Embryonic facial prominence (tissue), 1 donor: ENCODE results near the gene EXOC6B.

ENCODE experiments used
- DNase-seq: peaks from one replicate; pipeline ENCODE4 v3.0.0-alpha.2; 2016; ENCODE audit errors: extremely low spot score

The EXOC6B gene

DNA sequence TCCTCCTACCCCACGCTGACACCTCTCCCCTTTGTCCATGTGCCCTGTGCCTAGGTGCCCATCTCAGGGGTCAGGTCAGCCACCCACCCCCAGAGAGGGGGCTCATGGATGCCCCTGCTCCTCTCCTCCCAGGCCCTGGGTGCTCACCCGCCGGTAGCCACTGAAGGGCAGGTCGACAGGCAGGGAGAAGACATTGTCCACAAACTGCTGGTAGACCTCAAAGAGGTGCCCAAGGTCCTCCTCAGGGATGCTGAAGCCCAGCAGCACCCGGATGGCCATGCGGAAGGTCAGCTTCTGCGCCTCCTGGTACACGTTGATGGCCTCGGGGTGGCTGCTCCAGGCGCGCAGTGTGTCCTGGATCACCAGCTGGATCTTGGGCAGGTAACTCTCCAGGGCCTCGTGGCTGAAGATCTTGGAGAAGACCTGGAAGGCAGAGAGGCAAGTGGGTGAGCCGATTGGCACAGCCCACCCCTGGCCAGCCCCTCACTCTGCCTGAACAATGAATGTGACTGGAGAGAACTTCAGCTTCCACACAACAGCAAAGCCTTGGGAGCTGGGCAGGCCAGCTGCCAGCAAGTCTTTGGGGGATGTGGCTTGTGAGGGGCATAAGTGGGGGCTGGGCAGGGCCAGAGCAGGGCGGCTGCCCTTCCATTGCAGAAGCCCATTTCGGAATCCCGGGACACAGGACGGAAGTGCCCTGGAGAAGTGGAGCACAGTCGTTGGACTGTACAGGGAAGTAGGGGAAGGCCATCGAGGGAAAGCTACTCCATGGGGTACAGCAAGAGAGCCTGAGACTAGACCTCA is 690.6 kb downstream of the EXOC6B start:
- DNase-seq = no peak

DNA sequence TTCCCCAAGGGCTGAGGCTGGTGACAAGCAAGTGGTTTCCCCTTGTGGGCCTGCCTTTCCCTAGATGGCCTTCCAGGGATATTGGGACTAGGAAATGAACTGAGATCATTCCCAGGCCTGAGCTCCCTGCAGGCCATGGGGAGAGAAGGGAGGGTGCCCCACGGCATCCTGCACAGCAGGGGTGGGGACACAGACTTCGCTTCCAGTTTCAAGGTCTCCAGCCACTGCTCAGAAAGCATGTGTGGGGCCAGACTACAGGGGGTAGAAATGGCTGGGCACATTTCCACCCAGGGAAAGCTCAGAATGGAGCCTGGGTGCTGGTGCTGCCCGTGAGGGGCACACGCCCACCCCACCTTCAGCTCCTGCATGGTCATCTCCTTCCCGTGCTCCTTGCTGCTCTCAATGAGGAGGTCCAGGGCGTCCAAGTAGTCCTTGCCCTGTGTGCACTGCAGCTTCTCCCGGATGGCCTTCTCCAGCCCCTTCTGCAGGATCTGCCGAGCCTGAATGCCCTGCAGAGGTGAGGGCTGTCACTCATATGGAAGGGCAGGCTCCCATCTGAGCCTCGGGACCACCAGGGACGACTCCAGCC is 691.3 kb downstream of the EXOC6B start:
- DNase-seq = no peak

DNA sequence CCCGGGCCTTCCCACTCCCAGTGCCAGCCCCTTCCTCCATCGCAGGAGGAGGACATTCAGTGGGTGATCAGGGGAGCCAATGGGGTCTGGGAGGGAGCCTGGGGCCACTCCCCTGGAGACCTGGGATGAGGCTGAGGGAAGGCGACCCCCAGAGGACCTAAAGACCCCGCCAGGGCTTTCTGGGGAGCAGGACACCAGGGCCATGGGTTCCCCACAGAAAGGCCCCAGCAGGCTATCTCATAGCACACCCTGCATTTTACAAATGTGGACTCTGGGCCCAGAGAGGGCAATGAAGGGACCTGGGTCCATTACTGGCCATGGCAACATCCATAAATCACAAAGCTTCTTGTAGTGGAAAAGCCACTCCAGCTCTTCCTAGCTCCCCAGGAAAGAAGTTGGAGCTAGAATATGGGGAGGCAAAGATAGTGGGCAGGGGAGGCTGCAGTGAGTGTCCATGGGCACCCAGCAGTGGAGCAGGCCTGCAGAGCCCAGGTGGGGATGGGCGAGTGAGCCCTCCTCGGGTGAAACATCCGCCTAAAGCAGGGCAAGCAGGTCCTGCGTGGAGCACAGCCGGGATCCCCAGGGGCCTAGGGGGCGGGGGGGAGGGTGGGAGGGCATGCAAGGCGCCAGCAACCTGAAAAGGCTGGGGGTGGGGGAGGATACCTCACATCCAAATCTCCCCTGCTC is 692.0 kb downstream of the EXOC6B start:
- DNase-seq = no peak

DNA sequence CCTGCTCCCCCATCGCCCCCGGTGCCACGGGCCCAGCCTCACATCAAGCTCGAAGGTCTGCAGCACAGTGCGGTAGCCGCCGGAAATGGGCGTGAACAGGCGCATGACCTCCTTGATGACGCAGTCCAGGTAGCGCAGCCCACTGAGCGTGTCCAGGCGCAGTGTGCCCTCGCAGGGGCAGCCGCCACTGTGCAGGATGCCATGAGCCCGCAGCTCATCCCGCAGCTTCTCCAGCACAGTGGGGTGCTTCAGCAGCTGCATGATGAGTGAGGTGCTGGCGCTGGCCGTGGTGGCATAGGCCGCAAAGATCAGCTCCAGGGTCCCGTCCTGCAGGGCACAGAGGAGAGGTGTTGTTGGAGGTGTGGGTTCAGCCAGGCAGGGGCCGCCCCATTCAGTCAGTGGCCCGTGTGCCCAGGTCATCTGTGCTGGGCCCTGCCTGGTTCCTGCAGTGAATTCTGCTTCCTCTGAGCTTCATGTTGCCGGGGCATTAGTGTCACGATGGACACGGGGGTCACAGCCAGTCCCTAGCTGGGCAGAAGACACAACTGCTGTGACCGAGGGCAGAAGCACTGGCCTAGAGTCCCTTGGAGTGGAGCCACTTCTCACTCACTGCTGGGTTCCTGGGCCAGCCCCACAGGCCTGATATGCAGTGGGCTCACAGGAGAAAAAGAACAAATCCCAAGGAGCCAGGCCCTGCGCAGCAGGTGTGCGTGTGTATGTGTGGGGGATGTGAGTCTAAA is 692.7 kb downstream of the EXOC6B start:
- no peak for DNase-seq

DNA sequence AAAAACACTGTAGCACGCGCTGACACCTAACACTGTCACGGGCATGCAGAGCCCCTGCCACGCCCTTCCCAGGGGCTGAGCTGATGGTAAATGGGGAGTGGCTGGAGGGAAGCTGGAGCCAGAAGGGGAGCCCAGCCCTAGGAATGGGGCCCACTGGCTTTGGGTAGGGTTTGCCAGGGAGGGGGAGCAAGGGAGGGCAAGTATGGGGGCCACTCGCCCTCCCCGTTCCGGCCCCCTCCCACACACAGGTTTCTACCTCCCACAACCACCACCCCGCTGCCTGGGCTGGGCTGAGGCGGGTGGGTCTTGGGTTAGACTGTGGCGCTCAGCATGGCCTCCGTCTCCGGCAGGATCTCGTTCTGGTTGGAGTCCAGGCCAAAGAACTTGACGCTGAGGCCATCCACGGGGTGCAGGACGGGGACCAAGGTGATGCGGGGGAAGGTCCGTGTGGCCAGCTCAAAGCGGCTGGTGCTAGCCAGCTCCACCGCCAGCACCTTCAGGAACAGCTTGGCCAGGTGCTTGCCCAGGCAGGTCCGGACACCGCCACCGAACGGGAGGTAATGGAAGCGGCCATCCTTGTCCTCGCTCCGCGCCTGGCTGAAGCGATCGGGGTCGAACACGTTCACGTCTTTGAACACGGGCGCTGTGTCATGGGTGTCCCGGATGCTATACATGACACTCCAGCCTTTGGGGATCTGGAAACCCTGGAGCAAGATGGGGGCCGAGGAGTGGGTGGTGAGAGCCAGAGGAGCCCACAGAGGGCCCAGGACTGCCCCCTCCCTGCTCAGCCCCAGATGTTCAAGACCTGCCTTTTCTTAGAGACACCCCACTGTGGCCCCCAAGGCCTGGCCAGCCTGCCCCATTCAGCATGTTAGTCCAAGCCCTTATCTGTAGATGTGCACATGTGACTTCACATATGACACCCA is 693.7 kb downstream of the EXOC6B start:
- no peak for DNase-seq

DNA sequence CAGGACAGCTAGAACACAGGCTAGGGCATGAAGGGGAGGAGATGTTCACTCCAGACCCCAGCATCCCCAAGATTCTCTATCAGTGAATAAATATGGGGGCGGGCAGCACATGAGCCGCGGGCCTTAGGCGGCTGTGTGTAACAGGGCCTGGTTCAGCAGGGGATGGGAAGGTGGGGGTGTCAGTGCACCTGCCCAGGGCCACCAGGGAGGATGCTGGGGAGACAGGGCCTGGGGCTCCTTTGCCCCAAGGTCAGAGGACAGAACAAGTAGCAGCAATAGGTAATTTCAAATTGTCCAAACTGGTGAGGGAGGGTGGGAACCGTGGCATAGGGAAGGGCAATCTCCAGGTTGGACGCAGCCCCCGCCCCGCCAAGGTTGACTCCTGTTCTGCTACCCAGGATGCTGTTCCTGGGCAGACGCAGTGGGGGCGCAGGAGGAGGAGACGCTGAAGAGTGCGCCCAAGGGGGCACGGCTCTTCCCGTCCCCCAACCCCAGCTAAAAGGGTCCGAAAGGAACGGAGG is 694.4 kb downstream of the EXOC6B start:
- no peak for DNase-seq

DNA sequence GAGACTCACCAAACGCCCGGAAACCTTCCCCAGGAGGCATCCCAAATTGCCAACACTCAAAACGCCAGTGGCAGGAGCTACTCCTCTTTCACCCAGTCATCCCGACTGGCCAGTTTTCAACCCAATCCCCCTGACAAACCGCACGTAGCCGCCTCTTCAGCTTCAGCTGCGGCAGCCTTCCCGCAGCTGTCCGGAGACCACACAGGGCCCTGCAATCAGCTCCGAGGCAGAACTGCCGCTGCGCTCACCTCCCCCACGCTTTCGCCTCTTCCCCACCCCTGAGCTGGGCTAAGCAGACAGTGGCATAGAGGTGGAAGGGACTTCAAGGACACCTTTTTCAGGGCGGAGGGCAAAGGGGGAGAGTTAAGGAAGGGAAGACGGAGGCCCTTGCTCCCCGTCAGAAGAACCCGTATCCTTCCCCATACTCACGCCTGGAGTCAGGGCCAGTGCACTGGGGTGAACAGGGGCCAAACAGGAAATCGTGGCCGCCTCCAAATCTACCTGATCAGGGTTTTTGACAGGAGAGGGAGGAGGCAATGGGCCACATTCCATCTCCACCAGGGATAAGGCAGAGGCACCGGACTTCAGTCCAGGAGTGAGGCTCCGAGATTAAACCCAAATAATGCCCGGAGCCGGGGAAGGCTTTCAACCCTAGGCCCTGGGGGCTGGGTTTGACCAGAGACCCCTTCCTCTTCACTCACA is 695.0 kb downstream of the EXOC6B start:
- DNase-seq = no peak

DNA sequence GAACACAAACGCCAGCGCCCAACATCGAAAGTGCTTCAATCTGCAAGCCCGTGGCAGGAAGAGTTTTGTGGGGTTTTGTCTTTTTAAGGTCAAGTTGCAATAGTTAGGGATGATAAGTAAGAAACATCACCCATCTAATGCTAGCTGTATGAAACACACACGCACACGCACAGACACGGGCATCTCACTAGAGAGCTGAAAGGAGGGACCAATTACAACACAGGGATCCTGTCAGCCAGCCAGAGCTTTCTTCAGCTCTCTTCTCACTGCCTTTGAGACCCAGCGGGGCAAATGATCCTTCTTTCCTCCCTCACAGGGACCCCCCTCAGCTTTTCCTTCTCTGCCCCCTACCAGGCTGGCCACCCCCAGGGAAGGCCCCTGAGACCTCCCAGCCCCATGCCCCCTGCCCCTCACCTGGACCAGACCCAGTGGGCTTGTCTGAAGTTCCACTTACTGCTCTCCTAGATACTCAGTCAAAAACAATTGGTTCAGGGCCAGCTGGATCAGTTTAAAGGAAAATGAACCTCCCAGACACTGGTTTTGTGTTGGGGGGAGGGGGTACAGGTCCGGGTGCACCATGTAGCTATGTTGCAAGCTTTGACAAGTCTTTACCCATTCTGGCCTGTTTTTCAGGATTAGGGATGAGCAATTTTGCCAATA is 696.0 kb downstream of the EXOC6B start:
- DNase-seq = no peak

DNA sequence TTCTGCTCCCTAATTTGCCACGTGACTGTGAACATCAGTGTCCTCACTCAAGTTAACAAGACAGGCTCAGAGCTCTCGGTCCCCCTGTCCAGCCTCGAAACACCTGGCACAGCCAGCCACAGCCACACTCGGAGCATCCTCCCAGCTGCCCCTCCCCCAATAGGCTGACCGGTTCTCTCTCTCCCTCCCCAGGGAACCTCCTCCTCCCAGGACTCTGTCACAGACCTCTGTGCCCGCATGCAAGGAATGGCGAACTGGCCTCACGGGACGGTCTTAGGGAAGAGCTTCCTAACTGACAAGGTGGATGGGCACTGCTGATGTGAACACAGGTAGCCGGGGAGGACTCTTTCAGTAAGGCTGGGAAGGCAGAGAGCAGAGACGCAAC is 697.0 kb downstream of the EXOC6B start:
- no peak for DNase-seq

DNA sequence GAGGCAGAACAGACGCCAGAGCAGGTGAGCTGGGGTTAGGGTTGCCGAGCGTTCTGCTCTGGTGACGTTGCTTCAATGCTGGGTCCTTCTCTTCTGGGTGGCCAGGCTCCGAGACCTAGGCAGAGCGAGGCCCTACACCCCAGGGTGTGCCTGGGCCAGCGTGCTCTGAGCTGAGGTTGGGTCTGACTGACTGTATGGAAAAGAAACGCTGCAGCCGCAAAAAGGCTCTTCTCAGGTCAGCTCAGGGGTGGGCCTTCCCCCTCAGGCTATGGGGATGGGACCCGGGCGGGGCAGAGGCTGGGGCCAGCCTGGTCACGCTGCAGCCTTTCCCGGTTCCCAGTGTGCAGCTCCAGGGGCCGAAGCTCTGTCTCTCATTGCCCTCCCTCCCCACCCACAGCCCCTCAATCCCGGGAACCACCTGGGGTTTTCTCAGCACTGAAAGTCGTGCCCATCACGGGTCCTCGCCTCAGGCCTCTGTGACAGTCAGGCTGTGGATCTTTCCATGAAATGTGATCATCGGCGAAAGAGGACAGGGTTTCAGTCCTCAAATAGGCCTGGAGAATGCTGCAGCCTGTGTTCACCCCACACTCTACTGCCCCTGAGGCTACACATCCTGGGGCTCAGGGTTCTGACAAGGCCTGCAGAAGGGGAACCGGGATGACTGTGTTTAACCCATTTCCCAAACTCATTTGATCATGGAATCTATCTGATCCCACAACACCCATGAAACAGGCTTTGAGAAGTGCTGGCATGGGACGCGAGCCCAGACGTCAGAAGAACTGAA is 697.6 kb downstream of the EXOC6B start:
- DNase-seq = no peak

DNA sequence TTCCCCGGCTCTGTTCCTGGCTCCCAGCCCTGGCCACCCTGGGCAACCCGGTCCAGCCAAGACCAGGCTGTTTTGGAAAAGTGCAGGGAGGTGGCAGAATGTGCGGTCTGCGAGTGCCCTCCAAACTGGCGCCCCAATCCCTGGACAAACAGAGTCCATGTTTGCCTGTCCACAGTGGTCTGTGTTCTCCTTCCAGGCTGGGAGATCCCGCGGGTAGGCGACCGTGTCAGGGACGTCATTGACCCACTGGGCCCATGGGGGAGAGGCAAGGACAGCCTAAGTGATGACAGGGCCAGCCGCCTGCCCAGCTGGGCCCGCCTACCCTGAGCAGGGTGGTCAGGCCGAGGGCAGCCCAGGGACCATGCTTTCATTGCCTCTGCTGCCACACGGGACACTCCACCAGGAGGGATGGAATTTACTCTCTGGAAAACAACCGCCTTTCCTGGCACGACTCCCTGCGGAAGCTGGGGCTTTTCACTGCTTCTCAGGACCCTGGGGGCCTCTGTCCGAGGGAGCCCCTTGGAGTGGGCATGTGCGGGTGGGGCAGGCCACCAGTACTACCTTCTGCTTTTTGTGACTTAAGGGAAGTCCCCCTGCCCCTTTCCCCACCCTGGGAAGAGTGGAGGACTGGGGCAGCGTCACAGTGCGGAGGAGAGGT is 698.3 kb downstream of the EXOC6B start:
- no peak for DNase-seq

DNA sequence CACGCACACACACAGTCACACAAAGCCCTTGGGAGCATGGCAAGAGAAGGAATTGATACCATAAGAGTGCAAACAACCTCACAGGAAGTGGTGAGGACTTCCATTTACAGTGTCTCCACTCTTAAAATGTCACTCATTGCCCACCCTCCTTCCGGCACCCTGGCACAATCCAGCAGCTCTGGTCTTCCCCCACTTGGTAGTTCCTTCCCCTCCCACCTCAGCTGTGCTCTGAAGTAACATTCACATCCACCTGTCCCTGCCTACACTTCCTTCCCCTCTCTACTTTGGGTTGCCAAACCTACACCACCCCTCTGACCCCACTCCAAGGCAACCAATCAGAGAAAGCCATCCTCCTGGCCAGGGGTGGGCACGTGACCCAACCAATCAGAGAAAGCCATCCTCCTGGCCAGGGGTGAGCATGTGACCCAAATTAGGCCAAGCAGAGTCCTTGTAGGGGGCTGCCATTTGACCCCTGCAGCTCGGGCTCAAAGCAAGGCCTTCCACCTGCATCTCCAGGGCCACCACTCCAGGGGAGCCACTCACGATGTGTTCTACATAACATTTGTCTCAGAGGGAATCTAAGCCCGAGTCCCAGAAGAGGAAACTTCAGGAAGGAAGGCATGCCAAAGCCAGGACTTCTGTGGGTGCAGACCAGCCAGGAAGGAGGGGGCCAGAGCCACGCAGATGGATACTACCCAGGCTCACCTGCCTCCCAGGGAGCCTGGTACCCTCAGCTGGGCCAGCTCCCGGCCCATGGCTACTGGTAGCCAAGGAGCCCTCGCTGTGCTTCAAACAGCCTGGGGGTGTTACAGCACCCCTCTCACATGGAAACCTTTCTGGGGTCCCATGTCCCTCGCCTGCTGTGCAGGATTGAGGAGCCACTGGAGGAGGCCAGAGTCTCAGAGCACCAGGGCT is 699.4 kb downstream of the EXOC6B start:
- DNase-seq = no peak
